ENCODE results near the gene C1orf122. TPM values are rescaled to one million over a fixed set of nuclear protein-coding genes. Genes with fewer than 3 reads are reported as not detected.

The C1orf122 gene
- total RNA-seq, 4 donors from 2014 or later: 15.4 to 25.6 (median 20.1) TPM

GRCh38 chr1:37792943-37793686 is 14.5 kb upstream of the C1orf122 start:
- peak overlapping the region; percentile 32 to 54 for H3K4me3 ChIP-seq
- intact Hi-C loops (cut with DNase I; ENCODE audit: low total_unique reads): no loop called here
- H3K4me1 ChIP-seq: peaks cover 0 to 4% of the 10 kb centered on the region in 2 donors
- TF ChIP-seq POLR2A (IDR thresholded peaks at IDR 0.05): no peak
- TF ChIP-seq, protein P1, sequence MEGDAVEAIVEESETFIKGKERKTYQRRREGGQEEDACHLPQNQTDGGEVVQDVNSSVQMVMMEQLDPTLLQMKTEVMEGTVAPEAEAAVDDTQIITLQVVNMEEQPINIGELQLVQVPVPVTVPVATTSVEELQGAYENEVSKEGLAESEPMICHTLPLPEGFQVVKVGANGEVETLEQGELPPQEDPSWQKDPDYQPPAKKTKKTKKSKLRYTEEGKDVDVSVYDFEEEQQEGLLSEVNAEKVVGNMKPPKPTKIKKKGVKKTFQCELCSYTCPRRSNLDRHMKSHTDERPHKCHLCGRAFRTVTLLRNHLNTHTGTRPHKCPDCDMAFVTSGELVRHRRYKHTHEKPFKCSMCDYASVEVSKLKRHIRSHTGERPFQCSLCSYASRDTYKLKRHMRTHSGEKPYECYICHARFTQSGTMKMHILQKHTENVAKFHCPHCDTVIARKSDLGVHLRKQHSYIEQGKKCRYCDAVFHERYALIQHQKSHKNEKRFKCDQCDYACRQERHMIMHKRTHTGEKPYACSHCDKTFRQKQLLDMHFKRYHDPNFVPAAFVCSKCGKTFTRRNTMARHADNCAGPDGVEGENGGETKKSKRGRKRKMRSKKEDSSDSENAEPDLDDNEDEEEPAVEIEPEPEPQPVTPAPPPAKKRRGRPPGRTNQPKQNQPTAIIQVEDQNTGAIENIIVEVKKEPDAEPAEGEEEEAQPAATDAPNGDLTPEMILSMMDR (IDR thresholded peaks at IDR 0.05): no peak
- no peaks in the 10 kb centered on the region for H3K9me3 ChIP-seq
- no peak overlapping the region for H3K27ac ChIP-seq
- no peaks in the 10 kb centered on the region for H3K27me3 ChIP-seq
- no peaks in the 10 kb centered on the region for H3K36me3 ChIP-seq
- no peak for DNase-seq

DNA sequence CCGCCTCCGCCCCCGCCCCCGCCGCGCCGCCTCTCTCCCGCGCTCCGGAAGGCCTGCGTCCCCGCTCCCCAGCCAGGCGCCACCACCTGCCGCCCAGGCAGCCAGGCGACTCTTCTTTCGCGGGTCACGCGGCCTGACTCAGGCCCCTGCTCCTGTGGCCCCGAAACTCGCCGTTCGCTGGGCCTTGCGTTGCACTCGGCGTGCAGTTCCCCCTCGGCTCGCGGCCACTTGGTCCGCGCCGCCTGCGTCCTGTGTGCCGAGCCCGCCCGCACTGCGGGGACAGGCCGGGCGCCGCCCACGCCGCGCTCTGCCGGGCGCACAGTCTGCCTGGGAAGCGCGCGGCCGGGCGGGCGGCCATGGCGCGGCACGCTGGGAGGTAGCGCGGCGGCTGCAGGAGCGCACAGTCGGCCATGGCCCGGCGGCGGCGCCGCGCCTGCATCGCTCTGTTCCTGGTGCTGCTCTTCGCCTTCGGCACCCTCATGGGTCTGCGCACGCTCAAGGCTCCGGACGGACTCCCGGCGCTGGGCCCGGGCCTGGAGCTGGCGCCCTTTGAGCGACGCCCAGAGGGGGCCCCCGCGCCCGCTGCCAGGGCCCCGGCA is 13.7 kb upstream of the C1orf122 start, which contains the start of gene MANEAL:
Gene MANEAL (plus strand): TSS at position 75 of the 599 bp plus-strand sequence. CDS start 336 bp downstream, at position 411.
- no peaks in the 10 kb centered on the region for H3K27me3 ChIP-seq
- no peaks in the 10 kb centered on the region for H3K36me3 ChIP-seq
- TF ChIP-seq, protein P1 (IDR thresholded peaks at IDR 0.05): no peak
- TF ChIP-seq POLR2A (IDR thresholded peaks at IDR 0.05): no peak
- H3K4me1 ChIP-seq: peaks cover 0 to 4% of the 10 kb centered on the region in 2 donors
- H3K9me3 ChIP-seq: no peaks in the 10 kb centered on the region
- intact Hi-C loops (cut with DNase I; ENCODE audit: low total_unique reads): no loop called here
- no peak within 1 kb of the TSS for H3K27ac ChIP-seq
- peak within 1 kb of the TSS; percentile 32 to 54 for H3K4me3 ChIP-seq
- DNase-seq: no peak

DNA sequence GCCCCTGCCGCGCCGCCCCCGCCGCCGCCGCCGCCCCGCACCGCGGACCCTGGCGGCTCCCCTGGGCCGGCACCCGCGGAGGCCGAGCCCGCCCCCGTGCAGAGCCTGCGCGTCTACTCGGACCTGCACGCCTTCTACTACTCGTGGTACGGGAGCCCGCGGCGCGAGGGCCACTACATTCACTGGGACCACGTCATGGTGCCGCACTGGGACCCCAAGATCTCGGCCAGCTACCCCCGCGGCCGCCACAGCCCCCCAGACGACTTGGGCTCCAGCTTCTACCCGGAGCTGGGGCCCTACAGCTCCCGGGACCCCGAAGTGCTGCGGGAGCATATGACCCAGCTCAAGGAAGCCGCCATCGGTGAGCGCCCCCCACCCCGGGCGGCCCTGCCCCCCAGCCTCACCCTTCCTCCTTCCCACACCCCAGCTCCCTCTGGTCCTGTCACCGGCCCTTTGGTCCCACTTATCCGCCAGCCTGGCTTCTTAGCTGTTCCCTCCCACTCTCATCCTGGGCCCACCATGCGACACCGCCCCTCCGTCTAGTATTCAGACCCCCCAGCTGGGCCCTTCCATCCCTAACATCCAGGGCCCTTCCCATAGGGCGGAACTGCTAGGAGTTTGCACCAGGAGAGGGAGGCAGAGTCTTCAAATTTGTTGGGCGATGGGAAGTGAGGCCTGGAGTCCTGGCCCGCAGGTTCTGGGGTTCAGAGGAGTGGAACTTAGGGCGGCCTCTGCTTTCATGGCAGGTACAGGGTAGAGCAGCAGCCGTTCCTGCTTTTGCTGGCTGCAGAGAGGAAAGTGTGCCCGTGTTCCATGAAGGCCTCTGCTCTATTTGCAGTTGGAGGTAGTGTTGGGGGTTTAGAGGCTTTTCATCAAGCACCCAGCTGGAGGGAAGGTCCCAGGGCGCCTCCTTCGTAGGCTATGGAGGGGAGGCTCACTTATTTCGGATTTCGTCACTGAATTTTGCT is 12.9 kb upstream of the C1orf122 start:
- intact Hi-C loops (cut with DNase I; ENCODE audit: low total_unique reads): no loop called here
- H3K27ac ChIP-seq: no peak overlapping the region
- H3K9me3 ChIP-seq: no peaks in the 10 kb centered on the region
- peaks cover 0 to 4% of the 10 kb centered on the region in 2 donors for H3K4me1 ChIP-seq
- TF ChIP-seq, protein P1 (IDR thresholded peaks at IDR 0.05): no peak
- no peak for TF ChIP-seq POLR2A (IDR thresholded peaks at IDR 0.05)
- peak overlapping the region in 1 of 2 donors; percentile 54 for H3K4me3 ChIP-seq
- H3K27me3 ChIP-seq: no peaks in the 10 kb centered on the region
- DNase-seq: no peak
- H3K36me3 ChIP-seq: no peaks in the 10 kb centered on the region

DNA sequence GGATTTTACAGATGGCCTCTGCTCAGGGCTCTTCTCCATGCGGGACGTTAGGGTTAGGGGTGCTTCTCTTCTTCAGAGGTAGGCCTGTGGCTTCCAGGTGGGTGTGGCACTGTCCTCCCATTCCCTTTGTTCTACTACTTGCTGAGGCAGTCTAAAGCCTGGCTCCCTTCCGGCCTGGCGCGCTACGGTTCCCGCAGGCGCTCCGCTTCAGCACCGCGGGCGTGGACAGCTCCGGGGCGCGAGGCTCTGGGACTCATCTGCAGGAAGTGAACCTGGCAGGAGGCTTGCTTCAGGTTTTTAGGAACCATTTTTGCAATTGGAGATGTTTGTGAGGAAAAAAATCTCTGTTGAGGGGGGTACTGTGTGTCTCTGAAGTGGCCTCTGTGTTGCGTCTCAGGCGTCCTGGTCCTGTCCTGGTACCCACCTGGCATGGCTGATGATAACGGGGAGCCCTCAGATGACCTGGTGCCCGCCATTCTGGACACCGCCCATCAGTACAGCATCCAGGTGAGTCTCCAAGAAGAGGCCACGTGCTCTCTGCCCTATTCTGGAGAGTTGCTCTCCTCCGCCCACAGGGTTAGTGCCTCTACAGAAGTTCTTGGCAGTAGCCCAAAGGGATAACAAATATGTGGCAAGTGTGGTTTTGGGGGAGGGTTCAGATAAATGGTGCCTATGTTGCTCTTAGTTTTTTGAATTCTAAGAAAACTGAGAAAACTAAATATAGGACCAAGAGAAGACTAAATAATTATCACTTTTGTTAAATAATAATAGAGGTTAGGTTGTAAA is 12.1 kb upstream of the C1orf122 start:
- no peaks in the 10 kb centered on the region for H3K27me3 ChIP-seq
- H3K36me3 ChIP-seq: no peaks in the 10 kb centered on the region
- no peak overlapping the region for H3K27ac ChIP-seq
- peaks cover 0 to 4% of the 10 kb centered on the region in 2 donors for H3K4me1 ChIP-seq
- intact Hi-C loops (cut with DNase I; ENCODE audit: low total_unique reads): no loop called here
- H3K9me3 ChIP-seq: no peaks in the 10 kb centered on the region
- peak in 1 of 2 donors; percentile 41 for DNase-seq
- no peak overlapping the region for H3K4me3 ChIP-seq
- TF ChIP-seq, protein P1 (IDR thresholded peaks at IDR 0.05): no peak
- no peak for TF ChIP-seq POLR2A (IDR thresholded peaks at IDR 0.05)
